ENCODE results near the gene MMP24OS.

DNA sequence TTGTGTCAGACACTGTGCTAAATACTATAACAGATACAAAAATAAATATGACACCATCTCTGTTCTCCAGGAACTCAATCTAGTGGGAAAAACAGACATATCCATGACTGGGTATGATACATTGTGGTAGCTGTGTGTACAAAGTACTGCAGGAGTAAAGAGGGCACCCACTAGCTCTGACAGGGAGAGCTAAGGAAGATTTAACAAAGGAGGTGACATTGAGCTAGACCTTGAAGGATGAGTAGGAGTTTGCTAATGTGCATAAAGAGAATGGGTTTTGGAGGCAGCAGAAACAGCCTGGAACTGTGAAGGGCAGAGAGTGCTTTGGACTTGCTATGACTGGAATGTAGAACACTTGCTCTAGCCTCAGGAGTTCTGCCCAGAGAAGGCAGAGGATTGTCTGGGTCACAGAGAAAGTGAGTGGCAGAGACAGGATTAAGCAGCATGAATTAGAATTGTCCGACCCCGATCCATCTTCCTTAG, 37.1 kb downstream of the MMP24OS start:
- TF ChIP-seq GABPA (IDR thresholded peaks at IDR 0.05 in 1 of 2, conservative IDR thresholded peaks at IDR 0.05 in 1 of 2) (no peak), TAF1 (conservative IDR thresholded peaks at IDR 0.05) (no peak), YY1 (IDR thresholded peaks at IDR 0.05) (no peak), SP1 (IDR thresholded peaks at IDR 0.05) (no peak), JUND (IDR thresholded peaks at IDR 0.05) (no peak), NR2F2 (IDR thresholded peaks at IDR 0.05) (no peak), RAD21 (IDR thresholded peaks at IDR 0.05) (no peak)
- TF ChIP-seq, protein P1, sequence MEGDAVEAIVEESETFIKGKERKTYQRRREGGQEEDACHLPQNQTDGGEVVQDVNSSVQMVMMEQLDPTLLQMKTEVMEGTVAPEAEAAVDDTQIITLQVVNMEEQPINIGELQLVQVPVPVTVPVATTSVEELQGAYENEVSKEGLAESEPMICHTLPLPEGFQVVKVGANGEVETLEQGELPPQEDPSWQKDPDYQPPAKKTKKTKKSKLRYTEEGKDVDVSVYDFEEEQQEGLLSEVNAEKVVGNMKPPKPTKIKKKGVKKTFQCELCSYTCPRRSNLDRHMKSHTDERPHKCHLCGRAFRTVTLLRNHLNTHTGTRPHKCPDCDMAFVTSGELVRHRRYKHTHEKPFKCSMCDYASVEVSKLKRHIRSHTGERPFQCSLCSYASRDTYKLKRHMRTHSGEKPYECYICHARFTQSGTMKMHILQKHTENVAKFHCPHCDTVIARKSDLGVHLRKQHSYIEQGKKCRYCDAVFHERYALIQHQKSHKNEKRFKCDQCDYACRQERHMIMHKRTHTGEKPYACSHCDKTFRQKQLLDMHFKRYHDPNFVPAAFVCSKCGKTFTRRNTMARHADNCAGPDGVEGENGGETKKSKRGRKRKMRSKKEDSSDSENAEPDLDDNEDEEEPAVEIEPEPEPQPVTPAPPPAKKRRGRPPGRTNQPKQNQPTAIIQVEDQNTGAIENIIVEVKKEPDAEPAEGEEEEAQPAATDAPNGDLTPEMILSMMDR (IDR thresholded peaks at IDR 0.05; ENCODE audit: low read depth, low read length, missing input control), result no peak
- TF ChIP-seq, protein P2, sequence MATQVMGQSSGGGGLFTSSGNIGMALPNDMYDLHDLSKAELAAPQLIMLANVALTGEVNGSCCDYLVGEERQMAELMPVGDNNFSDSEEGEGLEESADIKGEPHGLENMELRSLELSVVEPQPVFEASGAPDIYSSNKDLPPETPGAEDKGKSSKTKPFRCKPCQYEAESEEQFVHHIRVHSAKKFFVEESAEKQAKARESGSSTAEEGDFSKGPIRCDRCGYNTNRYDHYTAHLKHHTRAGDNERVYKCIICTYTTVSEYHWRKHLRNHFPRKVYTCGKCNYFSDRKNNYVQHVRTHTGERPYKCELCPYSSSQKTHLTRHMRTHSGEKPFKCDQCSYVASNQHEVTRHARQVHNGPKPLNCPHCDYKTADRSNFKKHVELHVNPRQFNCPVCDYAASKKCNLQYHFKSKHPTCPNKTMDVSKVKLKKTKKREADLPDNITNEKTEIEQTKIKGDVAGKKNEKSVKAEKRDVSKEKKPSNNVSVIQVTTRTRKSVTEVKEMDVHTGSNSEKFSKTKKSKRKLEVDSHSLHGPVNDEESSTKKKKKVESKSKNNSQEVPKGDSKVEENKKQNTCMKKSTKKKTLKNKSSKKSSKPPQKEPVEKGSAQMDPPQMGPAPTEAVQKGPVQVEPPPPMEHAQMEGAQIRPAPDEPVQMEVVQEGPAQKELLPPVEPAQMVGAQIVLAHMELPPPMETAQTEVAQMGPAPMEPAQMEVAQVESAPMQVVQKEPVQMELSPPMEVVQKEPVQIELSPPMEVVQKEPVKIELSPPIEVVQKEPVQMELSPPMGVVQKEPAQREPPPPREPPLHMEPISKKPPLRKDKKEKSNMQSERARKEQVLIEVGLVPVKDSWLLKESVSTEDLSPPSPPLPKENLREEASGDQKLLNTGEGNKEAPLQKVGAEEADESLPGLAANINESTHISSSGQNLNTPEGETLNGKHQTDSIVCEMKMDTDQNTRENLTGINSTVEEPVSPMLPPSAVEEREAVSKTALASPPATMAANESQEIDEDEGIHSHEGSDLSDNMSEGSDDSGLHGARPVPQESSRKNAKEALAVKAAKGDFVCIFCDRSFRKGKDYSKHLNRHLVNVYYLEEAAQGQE (IDR thresholded peaks at IDR 0.05), result no peak
- TF ChIP-seq, protein P3, sequence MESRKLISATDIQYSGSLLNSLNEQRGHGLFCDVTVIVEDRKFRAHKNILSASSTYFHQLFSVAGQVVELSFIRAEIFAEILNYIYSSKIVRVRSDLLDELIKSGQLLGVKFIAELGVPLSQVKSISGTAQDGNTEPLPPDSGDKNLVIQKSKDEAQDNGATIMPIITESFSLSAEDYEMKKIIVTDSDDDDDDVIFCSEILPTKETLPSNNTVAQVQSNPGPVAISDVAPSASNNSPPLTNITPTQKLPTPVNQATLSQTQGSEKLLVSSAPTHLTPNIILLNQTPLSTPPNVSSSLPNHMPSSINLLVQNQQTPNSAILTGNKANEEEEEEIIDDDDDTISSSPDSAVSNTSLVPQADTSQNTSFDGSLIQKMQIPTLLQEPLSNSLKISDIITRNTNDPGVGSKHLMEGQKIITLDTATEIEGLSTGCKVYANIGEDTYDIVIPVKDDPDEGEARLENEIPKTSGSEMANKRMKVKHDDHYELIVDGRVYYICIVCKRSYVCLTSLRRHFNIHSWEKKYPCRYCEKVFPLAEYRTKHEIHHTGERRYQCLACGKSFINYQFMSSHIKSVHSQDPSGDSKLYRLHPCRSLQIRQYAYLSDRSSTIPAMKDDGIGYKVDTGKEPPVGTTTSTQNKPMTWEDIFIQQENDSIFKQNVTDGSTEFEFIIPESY (IDR thresholded peaks at IDR 0.05), result no peak
- TF ChIP-seq, protein P4, sequence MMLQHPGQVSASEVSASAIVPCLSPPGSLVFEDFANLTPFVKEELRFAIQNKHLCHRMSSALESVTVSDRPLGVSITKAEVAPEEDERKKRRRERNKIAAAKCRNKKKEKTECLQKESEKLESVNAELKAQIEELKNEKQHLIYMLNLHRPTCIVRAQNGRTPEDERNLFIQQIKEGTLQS (IDR thresholded peaks at IDR 0.05), result no peak
